Middle frontal gyrus (tissue), 1 donor: ENCODE measurements around the gene MRPL43.

Experiments used
- DNase-seq: peaks from one replicate; pipeline ENCODE4 v3.0.0-alpha.2; 2015; ENCODE audit warnings: low spot score; ENCODE audit errors: extremely low spot score

The MRPL43 gene

DNA sequence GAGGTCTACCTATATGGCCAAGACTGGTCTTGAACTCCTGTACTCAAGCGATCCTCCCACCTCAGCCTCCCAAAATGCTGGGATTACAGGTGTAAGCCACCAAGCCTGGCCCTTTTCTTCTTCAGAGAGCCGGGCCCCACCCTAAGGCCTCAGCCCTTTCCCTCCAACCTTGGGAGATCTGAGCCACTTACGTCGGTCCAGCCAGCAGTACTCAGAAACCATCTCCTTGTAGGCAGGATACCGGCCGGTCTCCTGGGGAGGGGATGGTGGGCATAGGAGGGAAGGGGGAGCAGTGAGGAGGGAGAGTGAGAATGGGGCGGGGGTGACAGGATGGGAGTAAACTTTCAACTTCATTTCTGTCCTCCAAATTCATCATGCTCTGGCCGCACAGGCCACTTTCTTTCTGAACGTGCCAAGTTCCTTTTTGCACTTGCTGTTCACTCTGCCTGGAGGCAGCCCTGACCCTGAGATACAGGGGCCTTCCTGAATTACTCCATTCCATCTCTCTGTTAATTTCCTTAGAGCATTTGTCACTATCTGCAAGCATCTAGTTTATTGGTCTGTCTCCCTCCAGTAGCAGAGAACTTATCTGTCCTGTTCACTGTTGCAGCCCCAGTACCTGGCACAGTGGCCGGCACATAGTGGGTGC, 33.3 kb upstream of the MRPL43 start:
- DNase-seq, result no peak

DNA sequence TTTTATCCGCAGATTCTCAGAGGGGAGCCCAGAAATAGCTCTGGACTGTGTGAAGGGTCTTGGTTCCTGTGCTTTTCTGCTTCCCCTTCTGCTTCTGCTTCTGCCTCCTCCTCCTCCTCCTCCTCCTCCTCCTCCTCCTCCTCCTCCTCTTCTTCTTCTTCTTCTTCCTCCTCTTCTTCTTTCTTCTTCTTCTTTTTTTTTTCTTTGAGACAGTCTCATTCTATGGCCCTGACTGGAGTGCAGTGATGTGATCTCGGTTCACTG, 32.1 kb upstream of the MRPL43 start:
- no peak for DNase-seq

DNA sequence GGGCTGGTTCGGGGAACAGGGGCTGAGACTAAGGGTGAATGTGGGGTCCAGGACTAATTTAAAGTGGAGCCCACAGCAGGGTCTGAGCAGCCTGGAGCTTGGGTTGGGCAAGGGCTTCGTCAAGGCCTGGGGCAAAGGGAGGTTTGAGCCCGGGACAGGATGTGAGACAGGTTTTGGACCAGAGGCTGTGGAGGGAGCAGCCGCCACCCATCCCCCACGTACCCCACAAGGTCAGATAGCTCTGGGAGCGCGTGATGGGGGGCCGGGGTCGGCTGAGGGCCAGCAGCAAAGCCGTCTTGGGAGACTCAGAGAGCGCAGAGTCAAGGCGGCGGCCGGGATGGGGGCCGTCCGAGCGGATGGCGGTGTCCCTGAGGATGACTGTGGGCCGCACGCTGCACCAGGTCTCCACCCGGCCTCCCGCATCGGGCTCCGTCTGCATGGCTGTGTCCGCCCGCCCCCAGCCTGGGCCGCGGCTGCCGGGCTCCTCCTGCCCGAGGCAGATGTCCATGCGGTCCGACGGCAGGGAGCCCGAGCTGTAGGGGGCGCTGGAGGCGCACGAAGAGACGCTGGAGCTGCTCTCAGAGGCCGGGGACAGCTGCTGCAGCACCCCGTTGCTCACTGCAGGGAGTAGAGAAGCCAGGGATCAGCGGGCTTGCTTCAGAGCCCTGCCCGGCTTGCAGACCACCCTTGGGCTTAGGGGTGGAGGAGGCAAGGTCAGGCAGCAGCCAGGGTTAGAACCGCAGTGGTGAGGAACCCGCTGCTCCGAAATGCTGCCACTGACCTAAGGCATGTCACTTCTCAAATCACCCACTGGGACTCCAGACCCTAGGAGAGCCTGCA, 31.5 kb upstream of the MRPL43 start:
- peak; percentile 58 for DNase-seq

DNA sequence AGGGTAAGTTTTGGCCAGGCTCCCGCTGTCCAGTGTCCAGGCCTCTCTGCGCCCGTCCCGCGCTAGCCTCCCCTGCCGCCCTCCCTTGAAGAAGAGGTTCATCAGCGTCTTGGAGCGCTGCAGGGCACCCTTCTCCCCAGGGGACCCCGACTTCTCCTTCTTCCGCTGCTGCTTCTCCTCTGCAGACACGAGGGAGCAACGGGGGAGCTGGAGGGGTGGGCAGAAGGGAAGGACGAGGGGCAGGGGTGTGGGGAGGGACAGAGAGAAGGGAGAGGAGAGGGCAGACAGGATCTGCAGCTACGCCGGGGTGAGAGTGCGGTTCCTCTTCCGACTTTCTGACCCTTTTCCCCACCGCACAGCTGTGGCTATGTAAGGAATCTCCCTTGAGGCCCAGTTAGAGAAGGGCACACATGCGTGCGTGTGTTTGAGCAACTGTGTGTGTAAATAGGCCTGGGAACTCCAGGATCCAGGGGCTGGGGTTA, 30.9 kb upstream of the MRPL43 start:
- DNase-seq, result no peak

DNA sequence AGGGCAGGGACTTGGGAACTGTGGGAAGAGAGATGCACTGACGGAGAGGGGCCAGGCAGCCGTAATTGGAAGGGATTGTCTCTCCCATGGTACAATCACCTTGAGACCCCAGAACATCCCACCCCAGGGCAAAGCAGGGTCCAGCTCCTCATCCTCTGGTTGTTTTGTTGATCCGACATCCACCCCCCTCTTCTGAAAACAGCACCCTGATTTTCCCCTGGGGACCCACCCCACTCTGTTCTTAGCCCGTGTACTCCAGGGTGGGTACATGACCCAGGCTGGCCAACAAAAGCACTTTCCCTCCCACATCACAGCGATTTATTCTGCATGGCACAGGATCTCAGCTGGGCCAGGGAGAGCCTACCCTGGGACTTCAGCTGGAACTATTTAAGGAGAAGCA, 29.5 kb upstream of the MRPL43 start:
- DNase-seq, result no peak

DNA sequence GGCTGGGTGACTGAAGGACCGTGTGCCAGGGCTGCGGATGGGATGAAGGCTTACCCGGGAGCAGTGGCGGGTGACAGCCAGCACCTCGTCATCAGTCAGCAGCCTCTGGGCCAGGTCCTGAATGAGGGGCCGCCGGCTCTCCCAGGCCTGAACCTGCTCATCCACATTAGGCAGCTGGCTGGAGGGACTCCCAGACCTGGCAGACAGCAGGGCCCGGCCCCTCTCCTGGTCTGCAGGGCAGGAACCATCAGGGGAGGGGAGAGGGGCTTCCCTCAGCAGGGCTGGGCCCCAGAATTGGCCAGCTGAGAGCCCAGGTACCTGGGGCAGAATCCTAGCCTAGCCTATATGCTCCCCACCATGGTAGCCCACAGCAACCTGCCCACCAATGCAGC, 28.3 kb upstream of the MRPL43 start:
- no peak for DNase-seq

DNA sequence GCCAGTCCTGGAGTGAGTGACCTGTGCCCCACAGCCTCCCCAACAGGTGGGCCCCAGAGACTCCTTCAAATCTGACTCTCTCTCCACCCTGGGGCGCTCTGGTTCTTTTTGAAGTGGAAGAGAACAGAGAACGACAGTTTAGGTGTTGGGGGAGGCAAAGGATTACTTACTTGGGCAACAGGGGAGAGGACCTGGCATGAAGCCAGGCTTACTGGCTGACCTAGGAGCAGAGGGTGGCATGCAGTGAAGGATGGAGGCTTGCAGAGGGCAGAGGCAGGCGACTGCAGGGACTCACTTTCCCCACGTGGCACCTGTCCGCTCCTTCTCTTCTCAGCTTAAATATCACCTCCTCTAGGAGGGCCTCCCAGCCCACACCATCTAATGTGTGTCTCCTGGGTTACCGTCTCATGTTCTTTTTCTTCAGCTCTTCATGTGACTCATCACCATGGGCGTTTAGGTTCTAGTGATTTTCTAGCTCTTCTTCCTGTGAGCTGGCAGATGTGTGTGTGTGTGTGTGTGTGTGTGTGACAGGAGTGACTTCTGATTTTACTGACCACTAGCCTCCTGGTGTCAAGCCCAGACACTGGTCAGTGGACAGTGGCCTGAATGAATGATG, 27.8 kb upstream of the MRPL43 start:
- no peak for DNase-seq

DNA sequence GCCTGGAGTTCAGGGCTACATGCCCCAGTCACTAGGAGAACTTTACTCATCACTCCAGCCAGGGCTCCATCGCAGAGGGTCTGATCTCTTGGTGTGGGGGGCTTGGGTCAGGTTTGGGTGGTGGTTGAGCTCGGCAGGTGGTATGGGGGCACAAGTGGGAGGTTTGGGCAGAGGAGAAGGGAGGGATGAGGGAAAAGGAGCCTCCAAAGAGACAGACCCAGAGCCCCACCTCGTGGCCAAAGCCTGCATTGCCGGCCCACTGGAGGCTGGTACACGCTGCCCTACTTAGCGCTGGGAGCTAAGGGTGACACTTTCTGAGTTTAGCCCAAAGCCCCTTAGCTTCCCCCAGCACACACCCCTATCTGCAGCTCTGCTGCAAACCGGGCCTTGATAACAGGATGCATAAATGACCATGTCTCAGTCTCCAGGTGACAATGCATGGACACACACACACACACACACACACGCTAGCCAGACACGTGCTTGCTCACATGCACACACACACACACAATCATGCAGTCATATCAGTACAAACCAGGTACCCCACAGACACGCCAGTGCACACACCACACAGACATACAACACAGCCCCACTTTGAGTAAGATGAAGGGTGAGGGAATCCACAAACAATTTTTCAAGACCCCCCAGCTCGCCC, 27.1 kb upstream of the MRPL43 start:
- DNase-seq, result no peak

DNA sequence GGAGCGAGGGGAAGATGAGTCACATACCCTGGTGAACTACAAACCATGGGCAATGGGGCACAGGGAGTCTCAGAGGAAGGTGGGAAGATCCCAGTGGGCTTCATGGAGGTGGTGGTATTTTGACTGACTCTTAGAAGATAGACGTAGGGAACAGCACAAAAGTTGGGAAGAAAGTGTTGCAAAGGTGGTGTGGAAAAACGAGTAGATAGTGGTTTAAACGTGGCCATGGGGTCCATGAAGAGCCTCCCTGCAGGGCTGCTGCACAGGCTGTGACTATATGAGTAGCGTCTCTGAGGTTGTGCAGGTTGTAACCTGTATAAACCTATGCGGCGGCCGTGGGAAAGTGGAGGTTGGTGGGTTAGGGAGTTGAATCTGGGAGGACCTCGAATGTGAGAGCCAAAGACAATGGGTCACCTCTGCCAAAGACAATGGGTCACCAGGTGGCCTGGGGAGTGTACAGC, 26.1 kb upstream of the MRPL43 start:
- DNase-seq, result no peak

DNA sequence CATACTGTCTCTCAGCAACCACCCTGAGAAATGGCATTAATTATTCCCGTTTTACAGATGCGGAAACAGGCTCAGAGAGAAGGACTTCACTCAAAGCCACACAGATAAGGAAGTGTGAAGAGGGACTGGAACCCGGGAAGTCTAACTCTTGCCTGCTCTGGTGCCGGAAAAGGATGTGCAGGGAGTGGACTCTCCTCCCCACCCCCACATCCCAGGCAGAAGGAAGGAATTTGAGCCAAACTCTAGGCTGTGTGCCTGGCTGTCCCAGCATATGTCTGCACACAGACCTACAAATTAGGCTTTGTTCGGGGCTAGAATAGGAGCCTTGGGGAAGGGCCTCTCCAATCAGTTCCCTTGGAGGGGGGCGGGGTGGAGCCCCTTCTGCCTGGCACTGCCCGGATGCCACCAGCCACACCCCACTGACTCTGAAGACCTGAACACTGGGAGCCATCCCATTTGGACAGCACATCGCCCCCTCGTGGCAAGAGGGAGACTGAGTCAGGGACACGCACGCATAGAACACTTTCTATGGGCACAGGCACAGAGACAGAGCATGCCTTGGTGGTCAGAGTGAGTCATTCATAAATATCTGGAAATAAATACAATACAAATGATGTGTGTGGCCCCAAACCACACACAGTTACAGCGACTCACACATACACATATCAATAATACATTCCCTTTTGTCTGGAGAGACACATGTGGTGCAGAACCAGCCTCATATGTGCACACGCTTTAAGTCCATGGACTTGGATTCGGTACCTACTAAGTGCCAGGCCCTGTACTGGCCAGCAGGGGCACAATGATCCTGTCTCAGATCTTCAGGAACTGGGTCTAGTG, 25.4 kb upstream of the MRPL43 start:
- peak; percentile 89 for DNase-seq

DNA sequence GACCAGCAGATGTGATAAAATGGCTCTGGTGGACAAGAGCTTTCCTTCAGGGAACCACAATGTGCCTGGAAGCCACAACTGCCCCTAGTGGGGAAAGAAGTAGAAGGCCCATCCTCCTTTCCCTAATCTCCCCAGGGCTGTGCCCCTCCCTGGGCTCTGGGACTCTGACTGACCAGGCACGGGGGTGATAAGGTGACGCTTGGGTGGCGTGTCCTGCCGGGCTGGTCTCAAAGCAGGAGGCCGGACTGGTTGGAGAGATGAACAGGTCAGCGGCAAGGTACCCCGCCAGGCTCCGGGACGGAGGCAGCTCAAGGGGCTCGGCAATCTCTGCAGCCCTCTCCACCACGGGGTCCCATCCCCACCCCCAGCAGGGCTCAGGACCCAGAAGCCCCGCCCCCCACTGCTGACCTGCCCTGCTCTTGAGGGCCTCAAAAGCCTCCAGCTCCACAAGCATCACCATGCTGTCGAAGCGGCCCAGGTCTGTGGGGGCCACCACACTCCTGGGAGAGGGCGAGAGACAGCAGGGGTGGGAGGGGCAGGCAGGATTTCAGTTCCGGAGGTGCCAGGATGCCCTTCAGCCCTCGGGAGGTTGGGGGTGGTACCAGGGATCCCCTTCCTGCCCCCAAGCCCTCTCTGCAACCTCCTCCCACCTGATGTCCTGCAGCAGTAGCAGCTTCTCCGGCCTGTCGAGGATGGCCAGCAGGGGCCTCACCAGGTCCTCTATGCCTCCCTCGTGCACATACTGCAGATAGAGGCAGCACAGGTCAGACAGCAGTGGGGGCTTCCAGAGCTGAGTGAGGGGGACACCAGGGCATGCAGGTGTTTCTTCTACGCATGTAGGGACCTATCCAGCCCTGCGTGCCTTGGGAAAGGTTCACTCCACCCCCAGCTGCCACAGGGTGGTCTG, 24.5 kb upstream of the MRPL43 start:
- no peak for DNase-seq

DNA sequence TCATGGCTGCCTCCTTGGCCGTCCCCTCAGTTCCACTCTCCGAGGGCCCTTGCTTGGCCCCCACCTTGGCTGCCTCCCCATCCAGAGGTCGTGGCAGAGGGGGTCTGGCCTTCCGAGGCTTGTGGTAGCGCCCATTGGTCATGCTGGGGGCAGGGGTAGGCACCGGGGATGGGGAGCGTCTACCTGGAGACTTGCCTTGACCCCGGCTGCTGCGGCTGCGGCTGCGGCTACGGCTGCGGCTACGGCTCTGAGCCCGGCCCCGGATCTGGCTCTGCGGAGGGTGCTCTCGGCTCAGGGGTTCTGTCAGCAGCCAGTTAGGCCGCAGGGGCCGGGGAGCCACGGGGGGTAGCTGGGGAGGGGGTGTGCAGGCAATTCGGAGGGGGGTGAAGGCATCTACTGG, 23.0 kb upstream of the MRPL43 start:
- no peak for DNase-seq

DNA sequence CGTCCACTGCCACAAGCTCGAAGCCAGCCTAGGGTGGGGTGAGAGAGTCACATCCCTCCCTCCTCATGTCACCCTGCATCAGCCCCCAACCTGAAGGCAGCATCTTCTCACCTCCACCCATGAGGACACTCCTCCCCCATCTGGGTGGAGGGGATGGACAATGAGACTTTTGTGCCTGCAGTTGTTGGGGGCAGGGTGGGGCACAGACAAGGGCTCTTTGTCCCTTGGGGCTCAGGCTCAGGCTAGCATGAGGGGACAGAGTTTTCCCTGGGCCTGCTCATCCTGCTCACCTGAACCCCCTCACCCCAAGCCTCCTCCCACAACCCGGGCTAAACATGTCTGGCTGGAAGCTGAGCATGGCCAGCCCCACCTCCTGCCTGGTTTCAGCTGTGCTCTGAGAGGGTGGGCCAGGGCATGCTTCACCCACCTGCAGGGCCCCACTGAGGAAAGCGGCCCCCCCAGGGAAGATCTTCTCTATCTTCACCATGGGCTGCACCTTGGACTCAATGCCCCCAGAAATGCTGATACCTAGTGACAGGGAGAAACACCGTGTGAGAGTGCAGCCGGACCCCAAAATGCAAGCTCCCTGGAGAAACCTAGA, 21.6 kb upstream of the MRPL43 start:
- DNase-seq, result no peak

DNA sequence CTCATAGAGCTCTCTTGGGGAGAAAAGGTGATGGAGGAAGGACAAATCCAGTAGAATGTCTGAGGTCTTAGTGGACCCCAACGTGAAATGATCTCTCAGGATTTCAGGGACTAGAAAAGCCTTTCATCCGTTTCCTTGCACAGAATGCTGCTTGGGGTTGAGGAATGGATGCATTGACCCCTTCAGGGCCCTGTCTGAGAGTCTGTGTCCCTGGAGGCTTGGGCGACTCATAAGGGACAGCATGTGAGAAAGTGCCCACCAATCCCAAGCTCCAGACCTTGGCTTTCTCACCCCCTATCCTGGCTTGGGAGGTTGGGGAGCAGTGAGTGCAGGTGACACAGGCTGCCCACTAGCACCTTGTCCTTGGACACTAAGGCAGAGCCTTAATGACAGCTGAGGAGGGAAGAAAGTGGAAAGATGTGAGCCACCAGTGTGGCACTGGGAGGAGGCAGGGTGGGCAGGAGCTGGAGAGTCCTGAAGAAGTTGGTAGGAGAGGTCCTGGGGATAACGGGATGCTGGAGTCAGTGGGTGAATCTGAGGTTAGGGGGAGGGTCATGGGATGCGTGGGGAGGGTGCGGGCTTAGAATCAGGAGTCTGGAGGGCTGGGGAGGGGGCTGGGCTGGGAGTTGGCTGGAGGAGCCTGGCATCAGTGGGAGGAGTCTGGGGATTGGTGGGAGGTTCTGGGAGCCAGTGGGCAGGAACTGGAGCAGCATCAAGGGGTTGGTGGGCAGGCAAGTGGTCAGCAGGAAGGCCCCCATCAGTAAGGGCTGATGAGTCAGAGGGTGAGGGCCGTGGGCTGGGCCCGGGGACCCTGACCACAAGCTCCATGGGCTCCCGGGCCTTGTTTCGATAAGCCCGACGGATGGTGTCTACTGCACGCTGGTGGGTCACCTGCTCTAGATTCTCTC, 20.9 kb upstream of the MRPL43 start:
- no peak for DNase-seq

DNA sequence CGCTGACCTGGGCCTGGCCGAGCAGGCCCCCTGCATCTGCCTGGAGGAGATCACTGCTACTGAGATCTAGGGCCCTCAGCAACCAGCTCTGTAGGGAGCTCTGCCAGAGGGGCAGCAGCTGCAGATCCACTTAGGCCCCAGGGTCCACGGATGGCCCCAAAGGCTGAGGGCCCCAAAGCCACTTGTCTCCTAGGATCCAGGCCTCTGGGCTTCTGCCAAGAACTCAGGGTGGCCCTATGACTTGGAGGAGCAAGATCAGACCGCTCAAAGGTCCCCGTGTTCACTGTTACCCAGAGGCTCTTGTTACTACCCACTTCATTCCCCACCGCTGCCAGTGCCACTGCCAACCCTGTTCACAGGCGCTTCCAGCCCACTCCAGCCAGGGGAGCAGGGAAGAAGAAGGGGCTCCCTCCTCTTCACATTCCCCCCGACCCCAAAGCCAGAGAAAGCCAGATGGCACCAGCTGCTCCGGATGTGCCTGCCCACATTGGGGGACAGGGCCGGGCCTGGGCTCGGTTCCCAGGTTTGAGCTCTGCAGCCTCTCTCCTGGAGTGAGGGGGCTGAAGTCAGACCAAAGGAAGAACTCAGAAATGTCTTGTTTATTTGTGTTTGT, 19.9 kb upstream of the MRPL43 start:
- no peak for DNase-seq

DNA sequence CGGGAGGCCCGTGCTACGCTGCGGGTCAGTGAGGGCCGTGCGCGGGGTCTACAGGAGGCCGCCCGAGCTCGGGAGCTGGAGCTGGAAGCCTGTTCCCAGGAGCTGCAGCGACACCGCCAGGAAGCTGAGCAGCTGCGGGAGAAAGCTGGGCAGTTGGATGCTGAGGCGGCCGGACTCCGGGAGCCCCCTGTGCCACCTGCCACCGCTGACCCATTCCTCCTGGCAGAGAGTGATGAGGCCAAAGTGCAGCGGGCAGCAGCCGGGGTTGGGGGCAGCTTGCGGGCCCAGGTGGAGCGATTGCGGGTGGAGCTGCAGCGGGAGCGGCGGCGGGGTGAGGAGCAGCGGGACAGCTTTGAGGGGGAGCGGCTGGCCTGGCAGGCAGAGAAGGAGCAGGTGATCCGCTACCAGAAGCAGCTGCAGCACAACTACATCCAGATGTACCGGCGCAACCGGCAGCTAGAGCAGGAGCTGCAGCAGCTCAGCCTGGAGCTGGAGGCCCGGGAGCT, 19.3 kb upstream of the MRPL43 start:
- DNase-seq, result no peak

DNA sequence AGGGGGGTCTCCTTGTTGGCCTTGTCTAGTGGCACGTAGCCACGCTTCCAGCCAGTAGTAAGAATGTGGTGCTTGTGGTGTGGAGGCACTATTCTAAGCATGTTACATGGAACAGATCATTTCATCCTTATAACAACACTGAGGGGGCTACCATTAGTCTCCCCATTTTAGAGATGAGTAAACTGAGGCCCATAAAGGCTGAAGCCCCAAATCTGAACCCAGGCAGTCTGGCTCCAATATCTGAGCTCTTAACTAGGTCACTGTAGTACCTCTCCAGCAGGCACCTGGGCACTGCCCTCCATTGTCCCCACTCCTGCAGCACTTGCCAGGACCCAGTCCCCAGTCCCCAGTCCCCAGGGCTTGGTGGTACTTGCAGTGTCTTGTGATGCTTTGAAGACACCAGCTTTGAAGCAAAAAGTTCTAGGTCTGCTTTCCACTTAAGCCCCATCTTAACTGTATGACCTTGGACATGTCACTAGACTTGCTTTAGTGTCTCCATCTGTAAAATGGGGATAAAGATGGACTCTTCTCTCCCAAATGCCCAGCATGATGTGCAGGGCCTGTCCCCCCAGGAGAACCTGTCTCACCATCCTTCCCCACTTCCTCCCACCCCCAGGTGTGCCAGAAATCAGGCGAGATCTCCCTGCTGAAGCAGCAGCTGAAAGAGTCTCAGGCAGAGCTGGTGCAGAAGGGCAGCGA, 18.7 kb upstream of the MRPL43 start:
- no peak for DNase-seq
